Measurements from ENCODE around the gene GSTM2.
"Not testable (repeated sequence)": the region's sequence is repeated elsewhere in the genome, so short reads cannot be mapped to it uniquely, and the experiment has no call there.

- not testable (repeated sequence) for TF ChIP-seq CTCF (IDR thresholded peaks at IDR 0.05; ENCODE audit: extremely low read depth in 1 of 2, insufficient read depth in 1 of 2, low read depth in 1 of 2, low read length in 2 of 2); EZH2 (IDR thresholded peaks at IDR 0.05; ENCODE audit: borderline replicate concordance, low read depth, low read length, severe bottlenecking); POLR2AphosphoS5 (IDR thresholded peaks at IDR 0.05; ENCODE audit: insufficient read depth, low read depth, low read length); POLR2A (IDR thresholded peaks at IDR 0.05; ENCODE audit: low read depth, low read length); MAX (IDR thresholded peaks at IDR 0.05; ENCODE audit: insufficient read depth, insufficient read length); GATA2 (IDR thresholded peaks at IDR 0.05; ENCODE audit: insufficient read depth, insufficient read length, low read depth, low read length); MYC (IDR thresholded peaks at IDR 0.05; ENCODE audit: low read depth, low read length)
These were observed 2.1 kb downstream of the GSTM2 start for GRCh38 chr1:109669949-109670302.
